GM10248 (cell line): ENCODE data around the gene NANOS2.

Experiments used
- CTCF ChIA-PET: fragments of 300-600 bp; sonication (Branson Sonifier 250); formaldehyde crosslinking; extraction: SDS; loops from one replicate; lab custom pipeline; 2021; ENCODE audit warnings: antibody characterized with exemption; lab: Yijun Ruan, JAX
- POLR2A ChIA-PET: fragments of 350-650 bp; sonication (Branson Sonifier 250); formaldehyde crosslinking; extraction: SDS; loops from one replicate; lab custom pipeline; 2020; ENCODE audit warnings: antibody characterized with exemption; lab: Yijun Ruan, JAX
- DNase-seq: peaks from one replicate; pipeline ENCODE4 v3.0.0; 2012; ENCODE audit errors: extremely low spot score
- TF ChIP-seq, protein P1 (sequence below): IDR thresholded peaks from 2 replicates; pipeline ENCODE4 v1.5.1; 2012; ENCODE audit warnings: mild to moderate bottlenecking, low read depth; ENCODE audit errors: extremely low read depth, missing control alignments, control extremely low read depth

The NANOS2 gene

GRCh38 chr19:45919678-45920077 lies 5.1 kb upstream of the NANOS2 start:
- no peak for DNase-seq
- CTCF ChIA-PET: no interaction called here
- POLR2A ChIA-PET: no interaction called here
- TF ChIP-seq, protein P1, sequence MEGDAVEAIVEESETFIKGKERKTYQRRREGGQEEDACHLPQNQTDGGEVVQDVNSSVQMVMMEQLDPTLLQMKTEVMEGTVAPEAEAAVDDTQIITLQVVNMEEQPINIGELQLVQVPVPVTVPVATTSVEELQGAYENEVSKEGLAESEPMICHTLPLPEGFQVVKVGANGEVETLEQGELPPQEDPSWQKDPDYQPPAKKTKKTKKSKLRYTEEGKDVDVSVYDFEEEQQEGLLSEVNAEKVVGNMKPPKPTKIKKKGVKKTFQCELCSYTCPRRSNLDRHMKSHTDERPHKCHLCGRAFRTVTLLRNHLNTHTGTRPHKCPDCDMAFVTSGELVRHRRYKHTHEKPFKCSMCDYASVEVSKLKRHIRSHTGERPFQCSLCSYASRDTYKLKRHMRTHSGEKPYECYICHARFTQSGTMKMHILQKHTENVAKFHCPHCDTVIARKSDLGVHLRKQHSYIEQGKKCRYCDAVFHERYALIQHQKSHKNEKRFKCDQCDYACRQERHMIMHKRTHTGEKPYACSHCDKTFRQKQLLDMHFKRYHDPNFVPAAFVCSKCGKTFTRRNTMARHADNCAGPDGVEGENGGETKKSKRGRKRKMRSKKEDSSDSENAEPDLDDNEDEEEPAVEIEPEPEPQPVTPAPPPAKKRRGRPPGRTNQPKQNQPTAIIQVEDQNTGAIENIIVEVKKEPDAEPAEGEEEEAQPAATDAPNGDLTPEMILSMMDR: no peak

DNA sequence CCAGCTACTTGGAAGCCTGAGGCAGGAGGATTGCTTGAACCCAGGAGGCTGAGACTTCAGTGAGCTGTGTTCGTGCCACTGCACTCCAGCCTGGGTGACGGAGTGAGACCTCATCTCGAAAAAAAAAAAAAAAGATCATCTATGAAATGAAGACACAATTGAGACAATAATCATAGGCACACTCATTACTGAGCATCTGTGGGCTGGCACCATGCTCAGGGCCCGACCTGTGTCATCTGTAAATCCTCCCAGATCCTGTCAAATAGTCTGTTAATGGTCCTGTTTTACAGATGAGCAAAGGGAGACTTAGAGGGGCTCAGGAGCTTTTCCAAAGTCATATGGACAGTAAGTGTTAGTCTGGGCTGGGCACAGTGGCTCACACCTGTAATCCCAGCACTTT lies 4.1 kb upstream of the NANOS2 start:
- TF ChIP-seq, protein P1: no peak
- ChIA-PET CTCF (no interaction called here), POLR2A (no interaction called here)
- no peak for DNase-seq

DNA sequence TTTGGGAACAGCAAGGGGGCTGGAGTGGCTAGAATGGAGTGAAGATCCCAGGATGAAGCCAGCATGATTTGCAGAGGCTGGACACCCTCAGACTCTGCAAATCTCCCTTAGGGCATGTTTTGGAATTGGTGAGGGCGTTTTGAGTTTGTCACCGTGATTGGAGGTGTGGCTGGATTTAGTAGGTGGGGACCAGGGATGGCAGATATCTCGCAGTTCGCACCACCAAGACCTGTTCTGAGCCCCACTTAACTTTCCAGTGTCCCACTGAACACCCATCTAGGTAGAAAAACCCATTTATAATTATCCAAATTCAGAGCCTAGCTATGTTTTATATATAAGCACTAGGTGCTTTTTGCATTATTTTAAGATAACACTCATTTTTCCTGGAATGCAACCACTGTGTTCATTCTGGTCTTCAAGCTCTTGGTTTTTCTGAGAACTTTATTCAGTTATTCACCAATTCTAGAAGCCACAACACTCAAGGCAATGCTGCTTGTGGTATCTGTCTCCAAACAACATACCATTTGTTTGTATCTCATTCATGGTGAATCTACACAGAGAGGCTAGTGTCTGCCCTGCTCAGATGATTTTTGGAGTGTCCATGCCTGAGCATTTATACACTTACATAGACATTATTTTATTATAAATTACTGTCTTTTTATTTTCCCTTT lies 3.0 kb upstream of the NANOS2 start:
- POLR2A ChIA-PET: no interaction called here

DNA sequence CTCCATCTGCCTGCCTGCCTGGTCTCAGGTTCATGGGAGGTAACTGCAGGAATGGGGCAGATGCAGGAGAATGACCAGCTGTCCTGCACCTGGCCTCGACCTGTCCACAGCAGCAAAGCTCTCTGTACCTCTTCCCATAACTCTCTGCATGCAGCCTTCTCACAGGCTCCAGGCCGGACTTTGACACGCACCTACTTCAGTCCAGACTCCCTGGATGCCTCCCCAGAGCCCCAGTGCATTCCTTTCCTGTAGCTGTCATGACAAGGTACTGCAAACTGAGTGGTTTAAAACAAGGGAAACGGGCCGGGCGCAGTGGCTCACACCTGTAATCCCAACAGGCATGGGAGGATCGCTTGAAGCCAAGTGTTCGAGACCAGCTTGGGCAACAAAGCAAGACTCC lies 3.3 kb downstream of the NANOS2 start:
- DNase-seq: no peak
- TF ChIP-seq, protein P1: no peak
- CTCF ChIA-PET: interaction anchor here (1.1 kb wide), 1 partner anchor 8 kb away, joined by 3 read pairs; the partner anchor contains the start of gene MYPOP
- POLR2A ChIA-PET: no interaction called here

More for the DNA sequence above, 3.0 kb upstream of the NANOS2 start:
- DNase-seq: no peak
- TF ChIP-seq, protein P1: no peak
- CTCF ChIA-PET: no interaction called here

DNA sequence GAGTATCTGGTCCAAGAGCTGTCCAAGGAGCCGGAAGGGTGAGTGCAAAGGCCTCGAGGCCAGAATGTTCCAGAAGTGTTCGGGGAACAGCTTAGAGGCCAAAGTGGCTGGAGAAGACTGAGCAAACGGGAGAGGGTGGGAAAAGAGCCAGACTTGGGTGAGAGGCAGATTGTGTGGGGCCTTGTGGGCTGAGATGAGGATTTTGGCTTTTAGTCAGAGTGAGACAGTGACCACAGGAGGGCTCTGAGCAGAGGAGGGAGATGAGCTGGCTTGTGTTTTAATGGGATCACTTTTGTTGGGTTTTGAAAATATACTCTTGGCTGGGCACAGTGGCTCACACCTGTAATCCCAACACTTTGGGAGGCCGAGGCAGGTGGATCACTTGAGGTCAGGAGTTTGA lies 5.6 kb downstream of the NANOS2 start:
- TF ChIP-seq, protein P1: no peak
- ChIA-PET CTCF (no interaction called here), POLR2A (no interaction called here)
- DNase-seq: no peak

DNA sequence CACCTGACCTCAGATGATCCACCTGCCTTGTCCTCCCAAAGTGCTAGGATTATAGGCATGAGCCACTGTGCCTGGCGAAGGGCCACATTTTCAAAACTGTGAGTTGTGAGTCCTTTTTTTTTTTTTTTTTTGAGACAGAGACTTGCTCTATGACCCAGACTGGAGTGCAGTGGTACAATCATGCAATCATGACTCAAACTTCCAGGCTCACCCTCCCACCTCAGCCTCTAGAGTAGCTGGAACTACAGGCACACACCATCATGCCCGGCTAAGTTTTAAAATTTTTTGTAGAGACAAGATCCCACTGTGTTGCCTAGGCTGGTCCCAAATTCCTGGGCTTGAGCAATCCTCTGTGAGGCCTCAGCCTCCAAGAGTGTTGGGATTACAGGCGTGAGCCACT lies 8.4 kb downstream of the NANOS2 start:
- ChIA-PET POLR2A (no interaction called here), CTCF (no interaction called here)
- TF ChIP-seq, protein P1: no peak
- no peak for DNase-seq
